ENCODE results near the gene SLC16A12.

Gene SLC16A12

DNA sequence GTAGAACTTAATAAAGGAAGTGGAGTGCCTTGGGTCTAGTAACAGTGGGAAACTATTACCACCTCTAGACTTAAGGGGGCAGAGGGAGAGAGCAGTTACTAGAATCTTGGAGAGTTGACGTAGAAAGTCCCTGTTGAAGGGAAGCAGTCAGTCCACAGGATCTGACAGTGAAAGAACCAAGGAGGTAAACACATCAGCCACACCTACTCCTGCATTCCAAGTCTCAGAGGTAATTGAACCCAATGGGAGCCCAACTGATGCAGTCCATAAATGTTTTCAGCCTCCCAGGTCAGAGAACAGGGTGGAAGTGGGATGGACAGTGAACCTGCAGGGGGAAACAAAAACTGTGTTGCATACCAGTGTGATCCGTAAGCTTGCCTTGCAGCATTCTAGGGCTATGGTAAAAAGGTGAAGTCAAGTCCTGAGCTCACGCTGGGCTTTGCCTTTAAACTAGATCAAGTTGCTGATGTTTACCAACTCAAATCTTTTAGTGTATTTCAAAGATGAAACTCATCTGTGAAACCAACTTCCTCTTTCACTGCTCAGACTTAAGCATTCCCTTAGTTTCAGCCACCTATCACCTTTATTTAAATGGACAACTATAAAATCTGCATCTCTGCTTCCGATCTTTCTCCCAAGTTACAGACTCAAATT lies 57.2 kb downstream of the SLC16A12 start:
- DNase-seq (ENCODE audit: extremely low read depth, low read depth), result no peak
- TF ChIP-seq CTCF (IDR thresholded peaks at IDR 0.05; ENCODE audit: low read depth, low read length), result no peak

- TF ChIP-seq CTCF (IDR thresholded peaks at IDR 0.05; ENCODE audit: low read depth, low read length), result no peak
- DNase-seq (ENCODE audit: extremely low read depth, low read depth), result no peak
Observed at GRCh38 chr10:89476150-89476549, 59.2 kb downstream of the SLC16A12 start.

- no peak for DNase-seq (ENCODE audit: extremely low read depth, low read depth)
Observed at GRCh38 chr10:89475591-89475998, 59.8 kb downstream of the SLC16A12 start.

GRCh38 chr10:89475125-89475524 lies 60.3 kb downstream of the SLC16A12 start:
- DNase-seq (ENCODE audit: extremely low read depth, low read depth), result no peak
- no peak for TF ChIP-seq CTCF (IDR thresholded peaks at IDR 0.05; ENCODE audit: low read depth, low read length)

More at GRCh38 chr10:89475591-89475998, 59.8 kb downstream of the SLC16A12 start:
- no peak for TF ChIP-seq CTCF (IDR thresholded peaks at IDR 0.05; ENCODE audit: low read depth, low read length)

DNA sequence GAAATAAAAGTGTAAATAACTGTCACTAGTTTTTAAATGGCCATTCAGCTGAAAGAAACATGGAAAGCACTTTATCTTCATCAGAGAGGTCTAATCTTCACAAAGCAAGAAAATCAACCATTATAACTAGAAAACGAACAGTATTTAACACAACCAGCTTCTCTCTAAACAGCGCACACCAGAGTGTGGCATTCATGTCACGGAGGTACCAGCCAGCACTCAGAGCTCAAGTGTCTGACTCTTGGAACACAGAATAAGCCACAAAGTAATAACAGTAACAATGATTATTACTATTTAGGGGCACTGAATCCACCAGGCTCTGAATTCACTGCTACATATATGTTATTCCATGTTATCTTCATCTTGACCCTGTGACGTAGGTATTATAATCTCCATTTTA lies 60.9 kb downstream of the SLC16A12 start:
- DNase-seq (ENCODE audit: extremely low read depth, low read depth), result no peak
- no peak for TF ChIP-seq CTCF (IDR thresholded peaks at IDR 0.05; ENCODE audit: low read depth, low read length)

DNA sequence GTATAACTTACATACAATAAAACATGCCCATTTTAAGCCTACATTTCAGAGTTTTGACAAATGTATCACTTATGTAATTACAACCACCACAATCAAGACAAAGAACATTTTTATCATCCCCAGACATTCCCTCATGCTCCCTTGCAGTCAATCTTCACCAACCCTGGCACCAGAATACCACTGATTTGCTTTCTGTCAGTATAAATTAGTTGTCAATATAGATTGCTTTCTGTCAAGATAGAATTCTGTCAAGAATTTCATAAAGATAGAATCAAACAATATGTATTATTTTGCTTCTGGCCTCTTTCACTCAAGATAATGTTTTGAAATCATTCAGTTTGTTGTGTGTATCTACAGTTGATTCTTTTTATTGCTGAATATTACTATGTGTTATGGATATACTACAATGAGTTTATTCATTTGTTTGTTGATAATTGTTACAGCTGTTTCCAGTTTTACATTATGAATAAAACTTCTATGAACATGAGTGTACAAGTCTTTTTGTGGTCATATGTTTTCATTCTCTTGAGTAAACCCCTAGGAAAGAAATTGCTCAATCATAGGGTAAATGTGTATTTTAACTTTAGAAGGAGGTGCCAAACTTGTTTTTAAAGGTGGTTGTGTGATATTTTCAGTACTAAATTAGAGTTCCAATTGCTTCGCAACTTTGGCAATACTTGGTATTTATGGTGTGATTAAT lies 64.1 kb downstream of the SLC16A12 start:
- TF ChIP-seq CTCF (IDR thresholded peaks at IDR 0.05; ENCODE audit: low read depth, low read length), result no peak
- no peak for DNase-seq (ENCODE audit: extremely low read depth, low read depth)

DNA sequence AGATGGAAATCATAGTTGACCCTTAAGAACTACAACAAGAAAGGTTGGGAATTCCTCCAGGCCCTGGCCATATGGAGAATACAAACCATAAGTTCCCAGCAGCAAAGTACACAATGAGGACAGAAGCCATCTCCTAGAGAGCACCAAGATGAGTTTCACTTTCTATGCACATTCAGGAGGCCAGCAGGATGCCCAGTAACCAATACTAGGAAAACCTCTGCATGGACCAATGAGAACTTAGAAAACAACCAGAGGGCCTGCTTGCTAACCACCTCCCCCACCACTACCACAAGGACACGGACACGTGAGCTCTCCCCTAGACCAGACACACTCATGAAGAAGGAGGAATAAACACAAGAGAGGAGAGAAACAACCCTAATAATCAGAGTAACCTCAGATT lies 64.8 kb downstream of the SLC16A12 start:
- TF ChIP-seq CTCF (IDR thresholded peaks at IDR 0.05; ENCODE audit: low read depth, low read length), result no peak
- no peak for DNase-seq (ENCODE audit: extremely low read depth, low read depth)
